Adrenal gland (tissue), 12 donors: ENCODE measurements around the gene SDC4. TPM values are rescaled to one million over a fixed set of nuclear protein-coding genes. Genes with fewer than 3 reads are reported as not detected.

Experiments used
- DNase-seq, 7 donors: peaks; one replicate each; pipeline ENCODE4 v3.0.0-alpha.2; 2019 to 2020
- H3K27ac ChIP-seq, 5 donors: fragments of 200-600 bp; sonication (generic) in 4 of 5; 1 replicate in 3 of 5; 2 replicates in 2 of 5; pipeline versions ENCODE4 v1.5.1 to v1.8.0; 2016 to 2020; ENCODE audit warnings: mild to moderate bottlenecking in 1 of 5
- H3K27me3 ChIP-seq: fragments of 200-600 bp; 2 replicates; pipeline ENCODE4 v1.8.0; 2021
- H3K36me3 ChIP-seq, 2 donors: fragments of 200-600 bp; replicated peaks in 1 of 2; 1 replicate in 1 of 2; 2 replicates in 1 of 2; pipeline versions ENCODE4 v1.5.1 to v1.8.0; 2018 to 2022
- H3K4me1 ChIP-seq, 2 donors: fragments of 200-600 bp; replicated peaks in 1 of 2; 1 replicate in 1 of 2; 2 replicates in 1 of 2; pipeline versions ENCODE4 v1.5.1 to v1.8.0; 2018 to 2021
- H3K4me3 ChIP-seq, 4 donors: fragments of 200-600 bp; sonication (generic) in 3 of 4; one replicate each; pipeline ENCODE4 v1.5.1; 2016 to 2018
- H3K9me3 ChIP-seq, 3 donors: fragments of 200-600 bp; sonication (generic) in 1 of 3; replicated peaks in 1 of 3; 1 replicate in 2 of 3; 2 replicates in 1 of 3; pipeline versions ENCODE4 v1.5.1 to v1.8.0; 2016 to 2021
- CTCF ChIP-seq, 6 experiments: fragments of 450-650 bp in 4 of 6; fragments of 200-600 bp in 2 of 6; sonication (generic) in 1 of 6; IDR thresholded peaks; 1 replicate in 5 of 6; 2 replicates in 1 of 6; pipeline versions ENCODE4 v1.5.1 to v1.8.0; 2016 to 2021; ENCODE audit warnings: antibody characterized with exemption in 6 of 6, mild to moderate bottlenecking in 2 of 6, moderate library complexity in 1 of 6
- POLR2A ChIP-seq, 2 donors: fragments of 450-650 bp; IDR thresholded peaks; one replicate each; pipeline ENCODE4 v1.6.1; 2017; ENCODE audit warnings: antibody characterized with exemption in 2 of 2, mild to moderate bottlenecking in 2 of 2, moderate library complexity in 1 of 2
- WGBS, 4 donors: extraction: QIAGEN DNeasy Blood & Tissue Kit in 2 of 4; methylation state at CpG; one replicate each; pipeline versions ENCODE4 v1.1.5 to v1.1.7; 2013 to 2017; 5-methylcytosine and 5-hydroxymethylcytosine counted together
- intact Hi-C, 2 donors: fragments of 100-400 bp; cut with DNase I; formaldehyde crosslinking; loops; one replicate each; pipeline versions ENCODE4 v1.14.1 to v1.15.0; 2022 to 2023
- polyA plus RNA-seq, 3 donors: library from polyadenylated mRNA; stranded (reverse); fragments of 200-250 nt in 2 of 3; fragments of 350-450 nt in 1 of 3; fragmentation: Illumina TruSeq in 1 of 3; extraction: RNeasy Lipid Tissue Mini Kit (QIAGEN cat#74804) in 1 of 3; gene quantifications; one replicate each; pipeline ENCODE4 v1.2.3, GENCODE V29; 2013 to 2014
- total RNA-seq, 9 donors: library from RNA; depleted of rRNA in 4 of 9; stranded (reverse); fragments of >200 nt in 4 of 9; fragments of 120-200 nt in 1 of 9; fragmentation: NEBNext Ultra II Directional in 1 of 9; extraction: Animal tissue kit (Norgen Biotek cat#: 25700) in 1 of 9; gene quantifications; one replicate each; pipeline versions ENCODE4 v1.1.0 to v1.2.4, GENCODE V29; 2013 to 2023
- donor health status: healthy with polysubstance abuse.
- donor health status: Bipolar disorder and iron deficiency.
- donor health status: DM: yes; HTN: yes; CAD: no.
- donor health status: DM: no; HTN: no; CAD: no.
- donor health status: DM: no; HTN: no; CAD: no.
- donor health status: DM: yes; HTN: yes; CAD: no.

The SDC4 gene
- total and polyA plus RNA-seq, 12 donors = 48.7 to 128 (median 72.4) TPM

GRCh38 chr20:45337367-45338120 is 10.7 kb downstream of the SDC4 start:
- Histone ChIP-seq H3K36me3 (peaks cover 0 to 17% of the 10 kb centered on the region in 2 donors), H3K9me3 (no peaks in the 10 kb centered on the region), H3K4me1 (peaks cover 68 to 69% of the 10 kb centered on the region in 2 donors), H3K27ac (peak overlapping the region; percentile 86 to 98 (median 94)), H3K27me3 (no peaks in the 10 kb centered on the region), H3K4me3 (no peak overlapping the region)
- TF ChIP-seq CTCF (IDR thresholded peaks at IDR 0.05) (no peak), POLR2A (IDR thresholded peaks at IDR 0.05) (peak; percentile 16 to 57)
- 16 to 34% (median 25%) methylated on average over 11 to 15 of the region's 15 CpGs for WGBS, 4 donors
- intact Hi-C loops = no loop called here
- peak; percentile 59 to 87 (median 81) for DNase-seq

DNA sequence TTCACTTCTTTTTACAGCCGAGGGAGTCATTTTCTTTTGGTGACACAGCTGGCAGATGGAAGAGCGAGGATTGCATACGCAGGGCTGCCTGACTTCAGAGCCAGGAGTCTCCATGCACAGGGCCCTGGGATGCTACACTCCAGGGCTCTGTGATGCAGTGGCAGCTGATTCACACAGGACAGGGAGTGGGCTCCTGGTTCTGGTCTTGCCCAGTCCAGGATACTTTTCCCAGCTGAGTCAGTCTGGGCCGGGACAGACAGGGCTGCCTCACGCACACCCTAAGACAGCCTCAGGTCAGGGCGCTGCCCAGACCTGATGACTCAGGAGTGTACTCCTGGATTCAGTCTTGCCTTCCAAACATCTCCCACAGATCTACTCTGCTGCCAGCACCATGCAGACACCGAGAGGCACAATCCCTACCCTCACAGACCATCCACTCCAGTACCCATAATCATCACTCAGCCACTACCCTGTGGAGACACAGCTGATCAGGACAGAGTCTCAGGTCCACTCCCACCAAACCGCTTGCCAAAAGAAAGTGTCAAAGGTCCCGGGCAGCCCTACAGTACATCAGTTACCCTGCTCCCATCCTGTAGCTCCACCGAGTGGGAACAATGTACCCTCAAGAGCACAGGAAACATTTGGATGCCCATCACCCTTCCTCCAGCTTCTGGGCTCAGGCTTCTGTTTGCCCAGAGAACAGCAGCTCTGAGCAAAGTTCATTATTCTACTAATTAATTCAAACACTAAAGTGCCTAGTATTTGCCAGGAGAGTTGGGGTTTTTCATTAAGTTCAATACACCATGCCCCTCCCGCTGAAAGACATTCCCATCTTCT is 11.5 kb downstream of the SDC4 start:
- peaks cover 0 to 21% of the 10 kb centered on the region in 2 donors for H3K36me3 ChIP-seq
- DNase-seq = peak; percentile 74 to 94 (median 89)
- peak in 1 of 2 donors; percentile 83 for TF ChIP-seq POLR2A (IDR thresholded peaks at IDR 0.05)
- no peak for TF ChIP-seq CTCF (IDR thresholded peaks at IDR 0.05)
- intact Hi-C loops = no loop called here
- no peak overlapping the region for H3K4me3 ChIP-seq
- H3K27me3 ChIP-seq = no peaks in the 10 kb centered on the region
- no peaks in the 10 kb centered on the region for H3K9me3 ChIP-seq
- H3K27ac ChIP-seq = peak overlapping the region; percentile 86 to 98 (median 94)
- 43 to 48% (median 45%) methylated on average over 11 of the region's 11 CpGs for WGBS, 4 donors
- H3K4me1 ChIP-seq = peaks cover 60 to 62% of the 10 kb centered on the region in 2 donors

DNA sequence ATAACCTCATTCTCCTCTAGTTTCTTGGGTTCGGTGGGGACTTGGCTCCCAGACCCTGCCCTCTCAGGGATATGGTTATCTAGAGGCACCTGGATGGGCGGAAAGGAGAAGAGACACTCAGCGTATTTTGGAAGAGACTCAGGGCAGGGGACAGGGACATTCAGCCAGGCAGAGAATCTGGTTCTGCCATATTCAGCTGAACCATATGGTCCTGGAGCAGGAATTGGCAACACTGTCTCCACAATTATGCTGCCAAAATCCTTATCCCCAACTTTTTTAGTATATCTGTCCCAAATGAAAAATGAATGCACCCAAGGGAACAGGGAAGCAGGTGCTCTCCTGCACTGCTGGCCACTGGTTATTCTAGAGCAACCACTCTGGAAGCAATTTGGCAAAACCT is 17.7 kb downstream of the SDC4 start:
- Histone ChIP-seq H3K4me1 (no peaks in the 10 kb centered on the region), H3K4me3 (no peak overlapping the region), H3K27me3 (no peaks in the 10 kb centered on the region), H3K36me3 (peaks cover 0 to 73% of the 10 kb centered on the region in 2 donors), H3K27ac (no peak overlapping the region), H3K9me3 (no peaks in the 10 kb centered on the region)
- TF ChIP-seq POLR2A (IDR thresholded peaks at IDR 0.05) (no peak), CTCF (IDR thresholded peaks at IDR 0.05) (no peak)
- 93 to 100% (median 95%) methylated on average over 2 to 3 of the region's 3 CpGs for WGBS, 4 donors
- intact Hi-C loops = no loop called here
- no peak for DNase-seq
